ENCODE results near the gene PPFIA1.
"Not testable (repeated sequence)": the region's sequence is repeated elsewhere in the genome, so short reads cannot be mapped to it uniquely, and the experiment has no call there.

GRCh38 chr11:70331320-70331843 is 60.9 kb downstream of the PPFIA1 start:
- not testable (repeated sequence) for TF ChIP-seq CTCF, EP300 (IDR thresholded peaks at IDR 0.05)
